Measurements from ENCODE around the gene ZFP64.

GRCh38 chr20:52210037-52210990, 18.7 kb upstream of the ZFP64 start:
- TF ChIP-seq CTCF (conservative IDR thresholded peaks at IDR 0.05; ENCODE audit: low read depth, low read length): no peak
- TF ChIP-seq EZH2 (IDR thresholded peaks at IDR 0.05; ENCODE audit: borderline replicate concordance, low read depth, low read length, poor library complexity, severe bottlenecking): no peak
